Transverse colon (tissue), 4 donors: ENCODE measurements around the gene STK32C. TPM values are rescaled to one million over a fixed set of nuclear protein-coding genes. Genes with fewer than 3 reads are reported as not detected.

ENCODE experiments used
- DNase-seq: peaks from one replicate; pipeline ENCODE4 v3.0.0-alpha.2; 2019
- H3K27ac ChIP-seq, 4 donors: fragments of 200-600 bp; sonication (generic); 2 replicates each; pipeline ENCODE4 v1.5.1; 2016 to 2018; ENCODE audit warnings: inconsistent platforms in 4 of 4
- H3K27me3 ChIP-seq: fragments of 200-600 bp; sonication (generic); 2 replicates; pipeline ENCODE4 v1.5.1; 2017; ENCODE audit warnings: inconsistent platforms
- H3K36me3 ChIP-seq, 4 donors: fragments of 200-600 bp; sonication (generic); 2 replicates each; pipeline ENCODE4 v1.5.1; 2017 to 2019; ENCODE audit warnings: inconsistent platforms in 4 of 4
- H3K4me1 ChIP-seq, 4 donors: fragments of 200-600 bp; sonication (generic); 2 replicates each; pipeline ENCODE4 v1.5.1; 2017 to 2020; ENCODE audit warnings: inconsistent platforms in 4 of 4
- H3K4me3 ChIP-seq, 4 donors: fragments of 200-600 bp; sonication (generic); 1 replicate in 1 of 4; 2 replicates in 3 of 4; pipeline versions ENCODE4 v1.5.1 to v1.6.1; 2017 to 2019; ENCODE audit warnings: inconsistent platforms in 4 of 4
- H3K9me3 ChIP-seq, 2 donors: fragments of 200-600 bp; sonication (generic); 2 replicates each; pipeline ENCODE4 v1.5.1; 2017 to 2019; ENCODE audit warnings: inconsistent platforms in 2 of 2
- CTCF ChIP-seq, 5 experiments: fragments of 200-600 bp in 3 of 5; fragments of 450-650 bp in 2 of 5; sonication (generic) in 3 of 5; IDR thresholded peaks; 1 replicate in 2 of 5; 2 replicates in 3 of 5; pipeline ENCODE4 v1.5.1; 2016 to 2017; ENCODE audit warnings: antibody characterized with exemption in 5 of 5, inconsistent platforms in 3 of 5, mild to moderate bottlenecking in 2 of 5, moderate library complexity in 1 of 5
- EP300 ChIP-seq: sonication (generic); formaldehyde crosslinking; IDR thresholded peaks from one replicate; pipeline ENCODE4 v1.6.1; 2017; ENCODE audit warnings: antibody characterized with exemption, low read depth
- POLR2A ChIP-seq: fragments of 450-650 bp; IDR thresholded peaks from one replicate; pipeline ENCODE4 v1.6.1; 2016; ENCODE audit warnings: antibody characterized with exemption, mild to moderate bottlenecking, moderate library complexity
- POLR2AphosphoS5 ChIP-seq, 3 donors: sonication (generic); formaldehyde crosslinking; IDR thresholded peaks; one replicate each; pipeline ENCODE4 v1.6.1; 2016; ENCODE audit warnings: antibody characterized with exemption in 3 of 3
- WGBS, 2 donors: methylation state at CpG; one replicate each; pipeline ENCODE4 v1.1.5; 2018; ENCODE audit warnings: low coverage in 1 of 2; 5-methylcytosine and 5-hydroxymethylcytosine counted together
- in situ Hi-C, 4 donors: fragments of 200-750 bp; cut with MboI; loops; one replicate each; pipeline versions ENCODE4 v1.15.0 to v1.15.1; 2017; ENCODE audit warnings: low sequenced_read_pairs in 3 of 4, low pct_ligation_motif_present in 1 of 4, low pct_unique_long_range_greater_than_20kb in 1 of 4
- intact Hi-C: fragments of 100-400 bp; cut with DNase I; formaldehyde crosslinking; loops from one replicate; pipeline ENCODE4 v1.15.1; 2023; ENCODE audit warnings: low total_unique reads
- total RNA-seq, 4 donors: library from RNA; depleted of rRNA; stranded (reverse); fragments of >200 nt; gene quantifications; one replicate each; pipeline ENCODE4 v1.1.0, GENCODE V29; 2016

The STK32C gene
- total RNA-seq, 4 donors from 2014 or later, result 2.2 to 7.8 (median 3.7) TPM; not detected in 1

GRCh38 chr10:132347211-132347930, 39.6 kb upstream of the STK32C start:
- TF ChIP-seq CTCF (IDR thresholded peaks at IDR 0.05) (no peak), POLR2A (no peak), EP300 (no peak), POLR2AphosphoS5 (IDR thresholded peaks at IDR 0.05) (no peak)
- Histone ChIP-seq H3K4me3 (no peak overlapping the region), H3K27me3 (no peaks in the 10 kb centered on the region), H3K36me3 (no peaks in the 10 kb centered on the region), H3K27ac (no peak overlapping the region), H3K9me3 (no peaks in the 10 kb centered on the region), H3K4me1 (no peaks in the 10 kb centered on the region)
- in situ Hi-C loops, result loop anchor here (5.0 to 25.0 kb wide), 3 partner anchors 110 to 125 kb away; no protein-coding TSS in a partner anchor
- no peak for DNase-seq
- intact Hi-C loops, result no loop called here
- 85 to 87% methylated on average over 3 to 23 of the region's 23 CpGs for WGBS, 2 donors

- in situ Hi-C loops, result loop anchor here (5.0 to 25.0 kb wide), 3 partner anchors 110 to 125 kb away; no protein-coding TSS in a partner anchor
- intact Hi-C loops, result no loop called here
- DNase-seq, result no peak
- H3K27ac ChIP-seq, result no peak overlapping the region
- H3K27me3 ChIP-seq, result no peaks in the 10 kb centered on the region
- no peaks in the 10 kb centered on the region for H3K36me3 ChIP-seq
- H3K4me3 ChIP-seq, result no peak overlapping the region
- no peaks in the 10 kb centered on the region for H3K9me3 ChIP-seq
- H3K4me1 ChIP-seq, result no peaks in the 10 kb centered on the region
- TF ChIP-seq EP300 (no peak), POLR2AphosphoS5 (IDR thresholded peaks at IDR 0.05) (no peak), CTCF (IDR thresholded peaks at IDR 0.05) (no peak), POLR2A (no peak)
- WGBS, 2 donors, result 73 to 88% methylated on average over 1 to 9 of the region's 9 CpGs
Measured at GRCh38 chr10:132346806-132347205, 39.1 kb upstream of the STK32C start.

GRCh38 chr10:132345345-132345744, 37.6 kb upstream of the STK32C start:
- no peaks in the 10 kb centered on the region for H3K27me3 ChIP-seq
- H3K4me1 ChIP-seq, result no peaks in the 10 kb centered on the region
- H3K4me3 ChIP-seq, result no peak overlapping the region
- WGBS, 2 donors, result 92 to 93% methylated on average over 7 of the region's 7 CpGs
- H3K27ac ChIP-seq, result no peak overlapping the region
- no peaks in the 10 kb centered on the region for H3K9me3 ChIP-seq
- no peak for DNase-seq
- in situ Hi-C loops, result loop anchor here (5.0 to 25.0 kb wide), 3 partner anchors 108 to 123 kb away; no protein-coding TSS in a partner anchor
- intact Hi-C loops, result no loop called here
- TF ChIP-seq POLR2AphosphoS5 (IDR thresholded peaks at IDR 0.05) (no peak), POLR2A (no peak), CTCF (IDR thresholded peaks at IDR 0.05) (no peak), EP300 (no peak)
- no peaks in the 10 kb centered on the region for H3K36me3 ChIP-seq

- Histone ChIP-seq H3K4me3 (no peak overlapping the region), H3K27ac (no peak overlapping the region), H3K4me1 (no peaks in the 10 kb centered on the region), H3K36me3 (no peaks in the 10 kb centered on the region), H3K27me3 (no peaks in the 10 kb centered on the region), H3K9me3 (no peaks in the 10 kb centered on the region)
- WGBS, 2 donors, result 79 to 93% methylated on average over 4 to 6 of the region's 6 CpGs
- DNase-seq, result no peak
- in situ Hi-C loops, result loop anchor here in 3 of 4 donors (10.0 to 25.0 kb wide), 2 partner anchors 107 to 120 kb away; no protein-coding TSS in a partner anchor
- TF ChIP-seq POLR2AphosphoS5 (IDR thresholded peaks at IDR 0.05) (no peak), EP300 (no peak), CTCF (IDR thresholded peaks at IDR 0.05) (no peak), POLR2A (no peak)
- intact Hi-C loops, result no loop called here
Measured at GRCh38 chr10:132344386-132344785, 36.6 kb upstream of the STK32C start.
